ENCODE measurements around the gene GTF2IRD1. TPM values are rescaled to one million over a fixed set of nuclear protein-coding genes. Genes with fewer than 3 reads are reported as not detected.

GTF2IRD1 gene
- total and polyA plus RNA-seq, 9 of the 15 experiments (the other 6 are each of a cell fraction or from before 2014, with no cell fraction given), result 9.1 to 30.2 (median 14.0) TPM

DNA sequence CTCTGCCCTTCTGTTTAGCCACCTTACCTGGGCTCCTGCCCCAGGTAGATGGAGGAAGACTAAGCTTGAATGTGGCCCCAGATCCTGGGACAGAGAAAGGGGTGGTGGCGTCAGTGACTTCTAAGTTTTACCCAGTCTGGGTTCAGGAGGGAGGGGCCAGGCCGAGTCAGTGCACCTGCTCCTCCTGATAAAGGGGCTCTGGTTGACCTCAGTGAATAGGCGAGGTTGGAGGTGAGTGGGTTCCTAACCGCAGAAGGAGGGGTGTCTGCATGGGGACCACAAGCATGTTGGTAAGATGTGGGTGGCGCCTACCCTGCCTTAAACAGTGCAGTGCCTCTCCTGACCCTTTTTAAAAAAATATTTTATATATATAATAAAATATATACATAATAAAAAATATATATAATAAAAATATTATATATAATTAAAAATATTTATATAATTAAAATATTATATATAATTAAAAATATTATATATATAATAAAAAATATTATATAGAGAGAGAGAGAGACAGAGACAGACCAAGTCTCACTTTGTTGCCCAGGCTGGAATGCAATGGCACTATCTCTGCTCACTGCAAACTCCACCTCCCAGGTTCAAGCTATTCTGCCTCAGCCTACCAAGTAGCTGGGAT lies 106.5 kb downstream of the GTF2IRD1 start (continued):
- TF ChIP-seq, protein P1, sequence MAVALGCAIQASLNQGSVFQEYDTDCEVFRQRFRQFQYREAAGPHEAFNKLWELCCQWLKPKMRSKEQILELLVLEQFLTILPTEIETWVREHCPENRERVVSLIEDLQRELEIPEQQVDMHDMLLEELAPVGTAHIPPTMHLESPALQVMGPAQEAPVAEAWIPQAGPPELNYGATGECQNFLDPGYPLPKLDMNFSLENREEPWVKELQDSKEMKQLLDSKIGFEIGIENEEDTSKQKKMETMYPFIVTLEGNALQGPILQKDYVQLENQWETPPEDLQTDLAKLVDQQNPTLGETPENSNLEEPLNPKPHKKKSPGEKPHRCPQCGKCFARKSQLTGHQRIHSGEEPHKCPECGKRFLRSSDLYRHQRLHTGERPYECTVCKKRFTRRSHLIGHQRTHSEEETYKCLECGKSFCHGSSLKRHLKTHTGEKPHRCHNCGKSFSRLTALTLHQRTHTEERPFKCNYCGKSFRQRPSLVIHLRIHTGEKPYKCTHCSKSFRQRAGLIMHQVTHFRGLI (CRISPR knock-in tag; IDR thresholded peaks at IDR 0.05), result no peak
- TF ChIP-seq KDM1A (IDR thresholded peaks at IDR 0.05) (peak; percentile 53 to 58; a peak in 2 of 4 replicates), POLR3G (IDR thresholded peaks at IDR 0.05; ENCODE audit: extremely low read depth, insufficient read length, insufficient replicate concordance) (no peak), ZC3H8 (IDR thresholded peaks at IDR 0.05) (no peak)
- TF ChIP-seq, protein P2, sequence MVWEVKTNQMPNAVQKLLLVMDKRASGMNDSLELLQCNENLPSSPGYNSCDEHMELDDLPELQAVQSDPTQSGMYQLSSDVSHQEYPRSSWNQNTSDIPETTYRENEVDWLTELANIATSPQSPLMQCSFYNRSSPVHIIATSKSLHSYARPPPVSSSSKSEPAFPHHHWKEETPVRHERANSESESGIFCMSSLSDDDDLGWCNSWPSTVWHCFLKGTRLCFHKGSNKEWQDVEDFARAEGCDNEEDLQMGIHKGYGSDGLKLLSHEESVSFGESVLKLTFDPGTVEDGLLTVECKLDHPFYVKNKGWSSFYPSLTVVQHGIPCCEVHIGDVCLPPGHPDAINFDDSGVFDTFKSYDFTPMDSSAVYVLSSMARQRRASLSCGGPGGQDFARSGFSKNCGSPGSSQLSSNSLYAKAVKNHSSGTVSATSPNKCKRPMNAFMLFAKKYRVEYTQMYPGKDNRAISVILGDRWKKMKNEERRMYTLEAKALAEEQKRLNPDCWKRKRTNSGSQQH (CRISPR knock-in tag; IDR thresholded peaks at IDR 0.05), result no peak

DNA sequence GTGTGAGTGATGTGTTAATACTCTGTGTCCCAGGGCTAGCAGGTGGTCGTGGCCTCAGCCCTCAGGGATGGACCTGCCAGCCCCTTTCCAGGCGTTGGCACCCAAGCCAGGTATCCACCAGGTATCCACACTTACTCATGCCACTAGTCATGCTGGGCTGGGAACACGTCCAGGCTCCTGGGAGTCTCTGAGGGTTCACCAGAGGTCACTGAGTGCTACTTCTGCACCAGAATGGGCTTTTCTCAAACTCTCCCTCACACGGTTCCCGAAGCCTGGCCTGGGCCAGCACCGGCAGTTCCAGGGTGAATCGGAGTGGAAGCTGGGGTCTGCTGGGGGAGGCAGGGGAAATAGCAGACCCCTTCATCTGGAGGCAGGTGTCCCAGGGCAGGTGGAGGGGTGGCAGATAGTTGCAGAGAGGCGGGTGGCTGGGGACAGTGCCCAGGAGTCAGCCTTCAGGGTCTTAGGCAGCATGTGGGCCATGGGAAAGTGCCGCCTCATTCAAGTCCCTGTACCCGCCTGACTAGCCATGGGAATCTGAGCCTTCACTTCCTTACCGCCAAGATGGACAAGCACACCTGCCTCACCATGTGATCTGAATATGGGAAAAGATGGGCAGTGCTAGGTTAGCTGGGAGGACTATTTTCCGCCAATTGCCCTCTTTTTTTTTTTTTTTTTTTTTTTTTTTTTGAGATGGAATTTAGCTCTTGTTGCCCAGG lies 108.3 kb downstream of the GTF2IRD1 start:
- Histone ChIP-seq H3K79me2 (ENCODE audit: control insufficient read depth, insufficient read depth, low read length) (no peaks in the 10 kb centered on the region), H3K27ac (ENCODE audit: extremely low read depth, low read depth, low read length) (no peak overlapping the region), H3K4me2 (ENCODE audit: insufficient read depth, low read length) (no peak overlapping the region), H3K4me1 (replicated peaks in 1 of 2; ENCODE audit: control insufficient read depth in 2 of 2, insufficient read depth in 2 of 2, low read length in 2 of 2) (peaks cover 0 to 5% of the 10 kb centered on the region in 2 experiments; a peak in 2 of 5 replicates), H3K4me3 (no peak overlapping the region), H3K27me3 (ENCODE audit: control insufficient read depth in 2 of 2, insufficient read depth in 2 of 2, low read length in 2 of 2) (no peaks in the 10 kb centered on the region), H3K9me1 (ENCODE audit: control insufficient read depth, insufficient read depth, low read length) (no peaks in the 10 kb centered on the region), H3K9me3 (replicated peaks; ENCODE audit: control insufficient read depth, insufficient read depth, low read depth, low read length) (no peaks in the 10 kb centered on the region), H3K36me3 (ENCODE audit: control insufficient read depth, insufficient read depth, low read length) (peaks cover 31% of the 10 kb centered on the region; the same call in 2 of the 3 replicates), H4K20me1 (replicated peaks; ENCODE audit: control insufficient read depth, insufficient read depth, low read length) (0 out of 2 replicates have a peak, but pooled peaks cover 3% of the 10 kb centered on the region), H2AFZ (ENCODE audit: low read depth, low read length) (no peak overlapping the region), H3K9ac (ENCODE audit: insufficient read depth in 1 of 2, low read depth in 2 of 2, low read length in 2 of 2) (peak overlapping the region in 1 of 2 experiments; percentile 10; a peak in 1 of 4 replicates)
- no peak for ATAC-seq
- in situ Hi-C loops (cut with MboI) (no loop called here), intact Hi-C loops (cut with micrococcal nuclease) (loop anchor here (10.0 kb wide), 1 partner anchor 107 kb away; the partner anchor contains the start of gene GTF2IRD1)
- WGBS (ENCODE audit: insufficient coverage, low coverage, missing lambda C conversion rate), result 80% methylated on average over 10 of the region's 12 CpGs
- BruUV-seq (replicated peaks), result no TSS peak
- CTCF ChIA-PET (ENCODE audit: low intra/inter-chr PET ratio), result no interaction called here
- FAIRE-seq, result no peak
- no peak for DNase-seq (ENCODE audit: extremely low read depth in 1 of 4, low spot score in 3 of 4)
- POLR2A ChIA-PET, result interaction anchor here (1.0 kb wide), 1 partner anchor 28 kb away, joined by 3 read pairs; no protein-coding TSS in a partner anchor
- TF ChIP-seq, protein P3, sequence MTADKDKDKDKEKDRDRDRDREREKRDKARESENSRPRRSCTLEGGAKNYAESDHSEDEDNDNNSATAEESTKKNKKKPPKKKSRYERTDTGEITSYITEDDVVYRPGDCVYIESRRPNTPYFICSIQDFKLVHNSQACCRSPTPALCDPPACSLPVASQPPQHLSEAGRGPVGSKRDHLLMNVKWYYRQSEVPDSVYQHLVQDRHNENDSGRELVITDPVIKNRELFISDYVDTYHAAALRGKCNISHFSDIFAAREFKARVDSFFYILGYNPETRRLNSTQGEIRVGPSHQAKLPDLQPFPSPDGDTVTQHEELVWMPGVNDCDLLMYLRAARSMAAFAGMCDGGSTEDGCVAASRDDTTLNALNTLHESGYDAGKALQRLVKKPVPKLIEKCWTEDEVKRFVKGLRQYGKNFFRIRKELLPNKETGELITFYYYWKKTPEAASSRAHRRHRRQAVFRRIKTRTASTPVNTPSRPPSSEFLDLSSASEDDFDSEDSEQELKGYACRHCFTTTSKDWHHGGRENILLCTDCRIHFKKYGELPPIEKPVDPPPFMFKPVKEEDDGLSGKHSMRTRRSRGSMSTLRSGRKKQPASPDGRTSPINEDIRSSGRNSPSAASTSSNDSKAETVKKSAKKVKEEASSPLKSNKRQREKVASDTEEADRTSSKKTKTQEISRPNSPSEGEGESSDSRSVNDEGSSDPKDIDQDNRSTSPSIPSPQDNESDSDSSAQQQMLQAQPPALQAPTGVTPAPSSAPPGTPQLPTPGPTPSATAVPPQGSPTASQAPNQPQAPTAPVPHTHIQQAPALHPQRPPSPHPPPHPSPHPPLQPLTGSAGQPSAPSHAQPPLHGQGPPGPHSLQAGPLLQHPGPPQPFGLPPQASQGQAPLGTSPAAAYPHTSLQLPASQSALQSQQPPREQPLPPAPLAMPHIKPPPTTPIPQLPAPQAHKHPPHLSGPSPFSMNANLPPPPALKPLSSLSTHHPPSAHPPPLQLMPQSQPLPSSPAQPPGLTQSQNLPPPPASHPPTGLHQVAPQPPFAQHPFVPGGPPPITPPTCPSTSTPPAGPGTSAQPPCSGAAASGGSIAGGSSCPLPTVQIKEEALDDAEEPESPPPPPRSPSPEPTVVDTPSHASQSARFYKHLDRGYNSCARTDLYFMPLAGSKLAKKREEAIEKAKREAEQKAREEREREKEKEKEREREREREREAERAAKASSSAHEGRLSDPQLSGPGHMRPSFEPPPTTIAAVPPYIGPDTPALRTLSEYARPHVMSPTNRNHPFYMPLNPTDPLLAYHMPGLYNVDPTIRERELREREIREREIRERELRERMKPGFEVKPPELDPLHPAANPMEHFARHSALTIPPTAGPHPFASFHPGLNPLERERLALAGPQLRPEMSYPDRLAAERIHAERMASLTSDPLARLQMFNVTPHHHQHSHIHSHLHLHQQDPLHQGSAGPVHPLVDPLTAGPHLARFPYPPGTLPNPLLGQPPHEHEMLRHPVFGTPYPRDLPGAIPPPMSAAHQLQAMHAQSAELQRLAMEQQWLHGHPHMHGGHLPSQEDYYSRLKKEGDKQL (CRISPR knock-in tag; IDR thresholded peaks at IDR 0.05; ENCODE audit: borderline replicate concordance), result no peak
- TF ChIP-seq PCBP2 (IDR thresholded peaks at IDR 0.05; ENCODE audit: low read depth, low read length, poor library complexity, severe bottlenecking) (no peak), PHF8 (IDR thresholded peaks at IDR 0.05; ENCODE audit: borderline replicate concordance, low read length) (no peak), POLR2G (IDR thresholded peaks at IDR 0.05; ENCODE audit: low read depth, low read length) (no peak), NCOA4 (IDR thresholded peaks at IDR 0.05; ENCODE audit: partially characterized antibody) (no peak)
